K562 (cell line): ENCODE results near the gene TCF20. TPM values are rescaled to one million over a fixed set of nuclear protein-coding genes. Genes with fewer than 3 reads are reported as not detected.
A peak's percentile ranks its signal among the peaks of the same experiment; 100 is the strongest.

Experiments used
- ATAC-seq: fragments of 200-7000 bp; cut with Tn5 transposase; 3 replicates; pipeline ENCODE4 v1.9.1; 2020; ENCODE audit warnings: moderate library complexity
- BruUV-seq: library from RNA; stranded (reverse); fragments of 400-500 nt; replicated peaks from 2 replicates; lab custom pipeline; 2021; lab: Mats Ljungman, UMichigan
- CTCF ChIA-PET: fragments of 300-600 bp; formaldehyde crosslinking; extraction: SDS; loops from one replicate; lab custom pipeline; 2021; ENCODE audit warnings: low intra/inter-chr PET ratio; lab: Yijun Ruan, JAX
- POLR2A ChIA-PET: fragments of 300-600, 350-650 bp; sonication (Branson Sonifier 250); formaldehyde crosslinking; extraction: SDS; loops from one replicate; lab custom pipeline; 2021; ENCODE audit warnings: antibody characterized with exemption, inconsistent platforms; lab: Yijun Ruan, JAX
- DNase-seq, 4 experiments: peaks; one replicate each; pipeline versions ENCODE4 v3.0.0 to v3.0.0-alpha.2; 2011 to 2018; ENCODE audit warnings: low spot score in 3 of 4, mixed read lengths in 3 of 4; ENCODE audit errors: extremely low read depth in 1 of 4
- FAIRE-seq: peaks from 2 replicates; lab custom pipeline; 2011; peaks lifted over from hg19 to GRCh38; lab: Jason Lieb, UNC
- H2AFZ ChIP-seq: 2 replicates; pipeline ENCODE4 v1.6.0; 2011; ENCODE audit warnings: low read depth, low read length, control low read depth, inconsistent platforms
- H3K27ac ChIP-seq: fragments of 200-600 bp; 3 replicates; pipeline ENCODE4 v1.8.0; 2011; ENCODE audit warnings: low read depth, mild to moderate bottlenecking, control low read depth, inconsistent platforms, low read length, moderate library complexity, mixed read lengths; ENCODE audit errors: extremely low read depth
- H3K27me3 ChIP-seq, 2 experiments: fragments of 300-600 bp in 1 of 2; 2 replicates in 1 of 2; 3 replicates in 1 of 2; pipeline versions ENCODE4 v1.6.0 to v1.8.0; 2011; ENCODE audit warnings: inconsistent platforms in 2 of 2, low read length in 2 of 2, mild to moderate bottlenecking in 1 of 2, mixed read lengths in 1 of 2, moderate library complexity in 1 of 2; ENCODE audit not compliant: control insufficient read depth in 2 of 2, insufficient read depth in 2 of 2
- H3K36me3 ChIP-seq: fragments of 300-600 bp; 3 replicates; pipeline ENCODE4 v1.8.0; 2011; ENCODE audit warnings: mild to moderate bottlenecking, low read length, inconsistent platforms; ENCODE audit not compliant: control insufficient read depth, insufficient read depth
- H3K4me1 ChIP-seq, 2 experiments: fragments of 200-600 bp in 1 of 2; replicated peaks in 1 of 2; 2 replicates in 1 of 2; 3 replicates in 1 of 2; pipeline versions ENCODE4 v1.5.1 to v1.8.0; 2011; ENCODE audit warnings: inconsistent platforms in 2 of 2, low read length in 2 of 2, mild to moderate bottlenecking in 1 of 2, mixed read lengths in 1 of 2, moderate library complexity in 1 of 2; ENCODE audit not compliant: control insufficient read depth in 2 of 2, insufficient read depth in 2 of 2
- H3K4me2 ChIP-seq: 2 replicates; pipeline ENCODE4 v1.6.1; 2011; ENCODE audit warnings: low read length, control low read depth, inconsistent platforms, mixed read lengths; ENCODE audit not compliant: insufficient read depth
- H3K4me3 ChIP-seq: fragments of 200-600 bp; sonication (generic), shearing (Covaris generic); 2 replicates; pipeline ENCODE4 v1.5.1; 2016; ENCODE audit warnings: control low read depth, inconsistent platforms
- H3K79me2 ChIP-seq: fragments of 200-600 bp; 3 replicates; pipeline ENCODE4 v1.8.0; 2011; ENCODE audit warnings: low read length, inconsistent platforms; ENCODE audit not compliant: control insufficient read depth, insufficient read depth
- H3K9ac ChIP-seq, 2 experiments: 2 replicates each; pipeline versions ENCODE4 v1.6.0 to v1.6.1; 2011; ENCODE audit warnings: low read depth in 2 of 2, low read length in 2 of 2, control low read depth in 1 of 2, inconsistent platforms in 1 of 2, mild to moderate bottlenecking in 1 of 2, mixed read lengths in 1 of 2; ENCODE audit not compliant: insufficient read depth in 1 of 2
- H3K9me1 ChIP-seq: one replicate; pipeline ENCODE4 v1.6.0; 2011; ENCODE audit warnings: inconsistent platforms, mild to moderate bottlenecking, low read length, moderate library complexity; ENCODE audit not compliant: control insufficient read depth, insufficient read depth
- H3K9me3 ChIP-seq: replicated peaks from 2 replicates; pipeline ENCODE4 v1.5.1; 2011; ENCODE audit warnings: low read depth, low read length, inconsistent platforms; ENCODE audit not compliant: control insufficient read depth, insufficient read depth
- H4K20me1 ChIP-seq: replicated peaks from 2 replicates; pipeline ENCODE4 v1.6.1; 2011; ENCODE audit warnings: low read length, inconsistent platforms, mixed read lengths; ENCODE audit not compliant: control insufficient read depth, insufficient read depth
- ARNT ChIP-seq, 2 experiments: fragments of 450-650 bp; IDR thresholded peaks; 2 replicates each; pipeline ENCODE4 v1.6.1; 2016; ENCODE audit warnings: mild to moderate bottlenecking in 1 of 2
- BCOR ChIP-seq: fragments of 450-650 bp; IDR thresholded peaks from 2 replicates; pipeline ENCODE4 v1.6.1; 2016
- BRD9 ChIP-seq: fragments of 450-650 bp; IDR thresholded peaks from 2 replicates; pipeline ENCODE4 v1.6.1; 2018; ENCODE audit warnings: low read depth; ENCODE audit not compliant: partially characterized antibody
- CBX2 ChIP-seq: fragments of 200-600 bp; sonication (generic); IDR thresholded peaks from one replicate; pipeline ENCODE4 v1.6.1; 2012; ENCODE audit warnings: mild to moderate bottlenecking, low read length, inconsistent platforms; ENCODE audit not compliant: insufficient read depth, poor library complexity, severe bottlenecking
- CC2D1A ChIP-seq: fragments of 450-650 bp; IDR thresholded peaks from 2 replicates; pipeline ENCODE4 v1.6.1; 2017; ENCODE audit warnings: mild to moderate bottlenecking
- CSDE1 ChIP-seq, 2 experiments: fragments of 450-650 bp; IDR thresholded peaks; 2 replicates each; pipeline ENCODE4 v1.6.1; 2016; ENCODE audit warnings: mild to moderate bottlenecking in 1 of 2
- E2F3 ChIP-seq: fragments of 250-450 bp; sonication (Bioruptor Pico); IDR thresholded peaks from 2 replicates; pipeline ENCODE4 v1.4.0; 2020; ENCODE audit warnings: mild to moderate bottlenecking
- GTF2A2 ChIP-seq: IDR thresholded peaks from 2 replicates; pipeline ENCODE4 v1.6.1; 2016; ENCODE audit warnings: mild to moderate bottlenecking, missing genetic modification characterization, missing compliant biosample characterization
- HDAC1 ChIP-seq, 2 experiments: fragments of 450-650 bp; IDR thresholded peaks; 2 replicates each; pipeline ENCODE4 v1.6.1; 2016 to 2017; ENCODE audit warnings: inconsistent platforms in 1 of 2, mild to moderate bottlenecking in 1 of 2, moderate library complexity in 1 of 2
- RBM25 ChIP-seq: fragments of 200-400 bp; formaldehyde crosslinking; IDR thresholded peaks from 2 replicates; pipeline ENCODE4 v1.6.1; 2018; ENCODE audit warnings: low read length, low read depth, moderate library complexity; ENCODE audit not compliant: severe bottlenecking
- SMARCA5 ChIP-seq: fragments of 450-650 bp; IDR thresholded peaks from 2 replicates; pipeline ENCODE4 v1.6.1; 2016
- SOX6 ChIP-seq: fragments of 450-650 bp; IDR thresholded peaks from 2 replicates; pipeline ENCODE4 v1.6.1; 2014; ENCODE audit warnings: mild to moderate bottlenecking
- SP1 ChIP-seq: sonication (generic); formaldehyde crosslinking; IDR thresholded peaks from 2 replicates; pipeline ENCODE4 v1.8.1; 2022; ENCODE audit warnings: mild to moderate bottlenecking, missing genetic modification reagents
- SREBF1 ChIP-seq: fragments of 150-350 bp; IDR thresholded peaks from 2 replicates; pipeline ENCODE4 v1.6.1; 2014; ENCODE audit warnings: antibody characterized with exemption, low read depth, low read length, borderline replicate concordance
- TBP ChIP-seq: optimal IDR thresholded peaks from 2 replicates; pipeline ENCODE3; 2011; ENCODE audit warnings: low read depth, low read length, improper control_type of control experiment
- U2AF2 ChIP-seq: fragments of 200-400 bp; formaldehyde crosslinking; optimal IDR thresholded peaks from 2 replicates; pipeline ENCODE3; 2017; ENCODE audit warnings: low read depth, mild to moderate bottlenecking, low read length
- ZBTB17 ChIP-seq: fragments of 450-650 bp; formaldehyde crosslinking; IDR thresholded peaks from 2 replicates; pipeline ENCODE4 v1.4.0; 2020; ENCODE audit warnings: mild to moderate bottlenecking
- ZFP36 ChIP-seq: fragments of 150-350 bp; IDR thresholded peaks from 2 replicates; pipeline ENCODE4 v1.6.1; 2018; ENCODE audit warnings: low read length, low read depth; ENCODE audit not compliant: partially characterized antibody
- ZNF134 ChIP-seq: fragments of 250-450 bp; sonication (Bioruptor Pico); conservative IDR thresholded peaks from 2 replicates; pipeline ENCODE4 v1.4.0; 2020
- ZNF174 ChIP-seq: fragments of 250-450 bp; sonication (Bioruptor Pico); IDR thresholded peaks from 2 replicates; pipeline ENCODE4 v1.4.0; 2020; ENCODE audit warnings: mild to moderate bottlenecking
- ZNF175 ChIP-seq: fragments of 200-800 bp; sonication (Bioruptor generic); IDR thresholded peaks from 2 replicates; pipeline ENCODE4 v1.6.1; 2016; ENCODE audit warnings: low read depth, mild to moderate bottlenecking, missing genetic modification characterization, missing compliant biosample characterization
- ZNF184 ChIP-seq: sonication (generic); formaldehyde crosslinking; IDR thresholded peaks from 2 replicates; pipeline ENCODE4 v1.5.0; 2020; ENCODE audit warnings: missing genetic modification reagents
- ZNF239 ChIP-seq: fragments of 250-450 bp; sonication (Bioruptor Pico); IDR thresholded peaks from 2 replicates; pipeline ENCODE4 v1.4.0; 2020; ENCODE audit warnings: mild to moderate bottlenecking
- ZNF311 ChIP-seq: fragments of 250-450 bp; sonication (Bioruptor Pico); IDR thresholded peaks from 2 replicates; pipeline ENCODE4 v1.4.0; 2020; ENCODE audit warnings: mild to moderate bottlenecking, moderate library complexity
- WGBS: fragments of 100-300 bp; shearing (Covaris generic); methylation state at CpG from one replicate; pipeline ENCODE4 v1.1.6; 2016; ENCODE audit warnings: low coverage, mixed read lengths; ENCODE audit not compliant: insufficient coverage; ENCODE audit errors: missing lambda C conversion rate; 5-methylcytosine and 5-hydroxymethylcytosine counted together
- in situ Hi-C: fragments of 300-500 bp; cut with MboI; formaldehyde crosslinking; loops from 4 replicates; pipeline ENCODE4 v1.15.0; 2018; ENCODE audit warnings: inconsistent platforms, mixed read lengths
- intact Hi-C: fragments of 100-400 bp; cut with micrococcal nuclease; formaldehyde crosslinking; loops from 2 replicates; pipeline ENCODE4 v1.14.2; 2022
- polyA plus RNA-seq, 8 experiments: library from polyadenylated mRNA; depleted of rRNA in 4 of 8; stranded (reverse) in 5 of 8; unstranded in 3 of 8; fragments of >200 nt; fragmentation: Nextera tagmentation in 2 of 8; fragmentation: Illumina TruSeq in 1 of 8; extraction: Ambion mirVana in 2 of 8; extraction: Trizol in 1 of 8; gene quantifications; 2 replicates each; pipeline versions ENCODE4 v1.2.1 to v1.2.3, GENCODE V29; 2011 to 2014; ENCODE audit warnings: inconsistent platforms in 1 of 8, missing spikeins in 1 of 8
- total RNA-seq, 7 experiments: library from RNA; depleted of rRNA in 6 of 7; stranded (reverse); fragments of >200 nt in 6 of 7; fragmentation: Illumina TruSeq in 2 of 7; extraction: Trizol in 2 of 7; gene quantifications; 2 replicates each; pipeline versions ENCODE4 v1.2.1 to v1.2.3, GENCODE V29; 2011 to 2021; ENCODE audit warnings: low replicate concordance in 1 of 7
- TF ChIP-seq, protein P1 (sequence below): fragments of 250-450 bp; sonication (Bioruptor Pico); IDR thresholded peaks from 2 replicates; pipeline ENCODE4 v1.9.0; 2021; ENCODE audit warnings: mild to moderate bottlenecking
- TF ChIP-seq, protein P2 (sequence below): fragments of 450-650 bp; formaldehyde crosslinking; IDR thresholded peaks from 2 replicates; pipeline ENCODE4 v1.4.0; 2020; ENCODE audit warnings: mild to moderate bottlenecking, moderate library complexity

TCF20 gene
- total and polyA plus RNA-seq, 9 of the 15 experiments (the other 6 are each of a cell fraction or from before 2014, with no cell fraction given): 0.35 to 43.6 (median 17.5) TPM

DNA sequence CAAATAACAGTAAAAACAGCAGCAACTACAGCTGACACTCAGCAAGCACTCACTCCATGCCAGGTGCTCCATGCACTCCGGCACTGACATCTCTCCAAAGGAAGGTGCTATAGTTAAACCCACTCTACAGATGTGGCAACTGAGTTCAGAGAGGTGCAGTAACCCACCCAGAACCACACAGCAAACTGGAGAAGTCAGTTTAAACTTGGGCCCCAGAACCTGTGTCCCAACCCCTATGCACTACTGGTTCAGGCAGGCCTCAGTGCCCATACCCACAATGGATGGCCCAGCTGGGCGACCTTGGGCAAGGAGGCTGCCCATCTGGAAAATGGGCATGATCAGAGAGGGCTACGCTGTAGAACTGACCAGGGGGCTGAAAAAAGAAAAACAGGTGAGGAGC, 26.4 kb upstream of the TCF20 start:
- H3K79me2 ChIP-seq: no peaks in the 10 kb centered on the region
- no TSS peak for BruUV-seq
- H3K9me3 ChIP-seq: no peaks in the 10 kb centered on the region
- H3K9ac ChIP-seq: no peak overlapping the region
- H3K4me3 ChIP-seq: no peak overlapping the region
- no peaks in the 10 kb centered on the region for H3K9me1 ChIP-seq
- H4K20me1 ChIP-seq: no peaks in the 10 kb centered on the region
- no peak for FAIRE-seq
- ChIA-PET POLR2A (interaction anchor here (0.6 to 1.0 kb wide), 2 partner anchors 134 to 148 kb away, joined by 3 read pairs; no protein-coding TSS in a partner anchor), CTCF (no interaction called here)
- no peak overlapping the region for H3K27ac ChIP-seq
- no peak overlapping the region for H2AFZ ChIP-seq
- no peak for DNase-seq
- in situ Hi-C loops (no loop called here), intact Hi-C loops (no loop called here)
- H3K4me1 ChIP-seq: peaks cover 18 to 54% of the 10 kb centered on the region in 2 experiments
- H3K4me2 ChIP-seq: no peak overlapping the region
- H3K36me3 ChIP-seq: no peaks in the 10 kb centered on the region
- 66% methylated on average over 2 of the region's 3 CpGs for WGBS
- H3K27me3 ChIP-seq: no peaks in the 10 kb centered on the region
- ATAC-seq: no peak
- no peak for TF ChIP-seq HDAC1 (IDR thresholded peaks at IDR 0.05)
- no peak for TF ChIP-seq SREBF1
- peak; percentile 53; the same call in 1 of the 2 replicates for TF ChIP-seq BCOR
- no peak for TF ChIP-seq ZNF184 (CRISPR knock-in tag)
- TF ChIP-seq E2F3: no peak
- no peak for TF ChIP-seq CSDE1 (IDR thresholded peaks at IDR 0.05)
- TF ChIP-seq ZNF175 (CRISPR knock-in tag): no peak
- peak; percentile 94 for TF ChIP-seq BRD9
- TF ChIP-seq CC2D1A: no peak
- TF ChIP-seq ZBTB17 (CRISPR knock-in tag): no peak
- no peak for TF ChIP-seq ZNF239 (CRISPR knock-in tag)
- no peak for TF ChIP-seq SP1 (CRISPR knock-in tag)
- TF ChIP-seq SMARCA5: 0 out of 2 replicates have a peak, but pooled peaks have one; percentile 47
- no peak for TF ChIP-seq U2AF2
- TF ChIP-seq, protein P1, sequence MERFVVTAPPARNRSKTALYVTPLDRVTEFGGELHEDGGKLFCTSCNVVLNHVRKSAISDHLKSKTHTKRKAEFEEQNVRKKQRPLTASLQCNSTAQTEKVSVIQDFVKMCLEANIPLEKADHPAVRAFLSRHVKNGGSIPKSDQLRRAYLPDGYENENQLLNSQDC: no peak
- peak; percentile 71 for TF ChIP-seq RBM25
- TF ChIP-seq ZNF311: no peak
- TF ChIP-seq ZNF174 (CRISPR knock-in tag): no peak
- TF ChIP-seq ARNT (IDR thresholded peaks at IDR 0.05): no peak
- no peak for TF ChIP-seq TBP
- TF ChIP-seq, protein P2, sequence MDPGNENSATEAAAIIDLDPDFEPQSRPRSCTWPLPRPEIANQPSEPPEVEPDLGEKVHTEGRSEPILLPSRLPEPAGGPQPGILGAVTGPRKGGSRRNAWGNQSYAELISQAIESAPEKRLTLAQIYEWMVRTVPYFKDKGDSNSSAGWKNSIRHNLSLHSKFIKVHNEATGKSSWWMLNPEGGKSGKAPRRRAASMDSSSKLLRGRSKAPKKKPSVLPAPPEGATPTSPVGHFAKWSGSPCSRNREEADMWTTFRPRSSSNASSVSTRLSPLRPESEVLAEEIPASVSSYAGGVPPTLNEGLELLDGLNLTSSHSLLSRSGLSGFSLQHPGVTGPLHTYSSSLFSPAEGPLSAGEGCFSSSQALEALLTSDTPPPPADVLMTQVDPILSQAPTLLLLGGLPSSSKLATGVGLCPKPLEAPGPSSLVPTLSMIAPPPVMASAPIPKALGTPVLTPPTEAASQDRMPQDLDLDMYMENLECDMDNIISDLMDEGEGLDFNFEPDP (CRISPR knock-in tag): no peak
- TF ChIP-seq CBX2: no peak
- TF ChIP-seq SOX6: no peak
- TF ChIP-seq ZNF134 (CRISPR knock-in tag): no peak
- TF ChIP-seq ZFP36: peak; percentile 37
- no peak for TF ChIP-seq GTF2A2
